Measurements from ENCODE around the gene FHIT.
"Not testable (repeated sequence)": the region's sequence is repeated elsewhere in the genome, so short reads cannot be mapped to it uniquely, and the experiment has no call there.

Gene FHIT

GRCh38 chr3:60703956-60704736 is 547.1 kb downstream of the FHIT start:
- TF ChIP-seq POLR2A (IDR thresholded peaks at IDR 0.05; ENCODE audit: low read length), result no peak
- TF ChIP-seq GATA1 (IDR thresholded peaks at IDR 0.05; ENCODE audit: low read depth, low read length), result no peak
- no peak for DNase-seq

GRCh38 chr3:60703008-60703407 is 548.2 kb downstream of the FHIT start:
- no peak for DNase-seq
- TF ChIP-seq POLR2A (IDR thresholded peaks at IDR 0.05; ENCODE audit: low read length), result no peak
- TF ChIP-seq GATA1 (IDR thresholded peaks at IDR 0.05; ENCODE audit: low read depth, low read length), result no peak

GRCh38 chr3:60698117-60698516 is 553.1 kb downstream of the FHIT start:
- DNase-seq, result no peak
- no peak for TF ChIP-seq GATA1 (IDR thresholded peaks at IDR 0.05; ENCODE audit: low read depth, low read length)
- no peak for TF ChIP-seq POLR2A (IDR thresholded peaks at IDR 0.05; ENCODE audit: low read length)

- DNase-seq, result no peak
- no peak for TF ChIP-seq POLR2A (IDR thresholded peaks at IDR 0.05; ENCODE audit: low read length)
- no peak for TF ChIP-seq GATA1 (IDR thresholded peaks at IDR 0.05; ENCODE audit: low read depth, low read length)
Observed at GRCh38 chr3:60697132-60697531, 554.1 kb downstream of the FHIT start.

- no peak for DNase-seq
- TF ChIP-seq GATA1 (IDR thresholded peaks at IDR 0.05; ENCODE audit: low read depth, low read length) (no peak), POLR2A (IDR thresholded peaks at IDR 0.05; ENCODE audit: low read length) (no peak)
Observed at GRCh38 chr3:60696428-60697125, 554.7 kb downstream of the FHIT start.

- DNase-seq, result no peak
- no peak for TF ChIP-seq GATA1 (IDR thresholded peaks at IDR 0.05; ENCODE audit: low read depth, low read length)
- no peak for TF ChIP-seq POLR2A (IDR thresholded peaks at IDR 0.05; ENCODE audit: low read length)
Observed at GRCh38 chr3:60675424-60675823, 575.8 kb downstream of the FHIT start.

- DNase-seq, result no peak
- TF ChIP-seq POLR2A (IDR thresholded peaks at IDR 0.05; ENCODE audit: low read length) (no peak), GATA1 (IDR thresholded peaks at IDR 0.05; ENCODE audit: low read depth, low read length) (no peak)
Observed at GRCh38 chr3:60674870-60675269, 576.4 kb downstream of the FHIT start.

- TF ChIP-seq GATA1 (IDR thresholded peaks at IDR 0.05; ENCODE audit: low read depth, low read length) (no peak), POLR2A (IDR thresholded peaks at IDR 0.05; ENCODE audit: low read length) (no peak)
- DNase-seq, result no peak
Observed at GRCh38 chr3:60673123-60673522, 578.1 kb downstream of the FHIT start.

- DNase-seq, result not testable (repeated sequence)
Observed at GRCh38 chr3:60672337-60672736, 578.9 kb downstream of the FHIT start.

- TF ChIP-seq POLR2A (IDR thresholded peaks at IDR 0.05; ENCODE audit: low read length) (no peak), GATA1 (IDR thresholded peaks at IDR 0.05; ENCODE audit: low read depth, low read length) (no peak)
- DNase-seq, result no peak
Observed at GRCh38 chr3:60669636-60670035, 581.6 kb downstream of the FHIT start.

GRCh38 chr3:60660026-60660425 is 591.2 kb downstream of the FHIT start:
- no peak for TF ChIP-seq GATA1 (IDR thresholded peaks at IDR 0.05; ENCODE audit: low read depth, low read length)
- no peak for TF ChIP-seq POLR2A (IDR thresholded peaks at IDR 0.05; ENCODE audit: low read length)
- no peak for DNase-seq

- TF ChIP-seq GATA1 (IDR thresholded peaks at IDR 0.05; ENCODE audit: low read depth, low read length) (no peak), POLR2A (IDR thresholded peaks at IDR 0.05; ENCODE audit: low read length) (no peak)
- no peak for DNase-seq
Observed at GRCh38 chr3:60659098-60659497, 592.2 kb downstream of the FHIT start.

GRCh38 chr3:60657972-60658371 is 593.3 kb downstream of the FHIT start:
- no peak for DNase-seq

GRCh38 chr3:60652829-60653228 is 598.4 kb downstream of the FHIT start:
- DNase-seq, result no peak
- TF ChIP-seq POLR2A (IDR thresholded peaks at IDR 0.05; ENCODE audit: low read length) (no peak), GATA1 (IDR thresholded peaks at IDR 0.05; ENCODE audit: low read depth, low read length) (no peak)

More at GRCh38 chr3:60657972-60658371, 593.3 kb downstream of the FHIT start:
- no peak for TF ChIP-seq GATA1 (IDR thresholded peaks at IDR 0.05; ENCODE audit: low read depth, low read length)

- no peak for DNase-seq
Observed at GRCh38 chr3:60651799-60652198, 599.5 kb downstream of the FHIT start.

More at GRCh38 chr3:60651799-60652198, 599.5 kb downstream of the FHIT start:
- TF ChIP-seq GATA1 (IDR thresholded peaks at IDR 0.05; ENCODE audit: low read depth, low read length), result no peak
- no peak for TF ChIP-seq POLR2A (IDR thresholded peaks at IDR 0.05; ENCODE audit: low read length)

All from erythroblast (primary cell).